Activated CD8-positive, alpha-beta memory T cell treated with anti-CD3 and anti-CD28 coated beads for 36 hours (primary cell): ENCODE data around the gene AGTR1. TPM values are rescaled to one million over a fixed set of nuclear protein-coding genes. Genes with fewer than 3 reads are reported as not detected.

Experiments used
- CTCF ChIA-PET: fragments of 350-600 bp; sonication (Branson Sonifier 250); formaldehyde crosslinking; loops from one replicate; lab custom pipeline; 2021; ENCODE audit warnings: antibody characterized with exemption; lab: Charles Lee
- POLR2A ChIA-PET: fragments of 350-600 bp; sonication (Branson Sonifier 250); formaldehyde crosslinking; loops from one replicate; lab custom pipeline; 2021; ENCODE audit warnings: antibody characterized with exemption; lab: Charles Lee
- total RNA-seq, 2 experiments: library from RNA; stranded (reverse); gene quantifications; one replicate each; pipeline ENCODE4 v1.2.3, GENCODE V29; 2021

AGTR1 gene
- total RNA-seq, 2 experiments from 2014 or later, result not detected

DNA sequence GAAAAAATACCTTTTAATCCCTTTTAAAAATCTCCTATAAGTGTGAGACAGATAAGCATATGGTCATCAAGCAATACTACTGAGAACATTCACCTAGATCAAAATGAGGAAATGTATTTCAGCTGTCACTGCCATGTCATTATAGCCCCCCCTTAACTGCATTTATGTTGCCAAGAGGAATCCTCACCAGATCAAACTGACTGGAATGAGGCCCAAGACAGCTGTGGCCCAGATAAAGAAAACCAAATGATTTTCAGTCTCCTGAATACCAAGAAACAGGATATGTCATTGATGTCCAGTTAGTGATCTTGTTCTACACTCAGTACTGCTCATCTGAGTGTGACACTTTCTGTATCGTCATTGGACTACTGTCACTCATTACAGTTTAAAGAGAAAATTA lies 94.8 kb downstream of the AGTR1 start:
- CTCF ChIA-PET, result interaction anchor here (0.6 kb wide), 1 partner anchor 42 kb away, joined by 3 read pairs; no protein-coding TSS in a partner anchor

More for the DNA sequence above, 94.8 kb downstream of the AGTR1 start:
- POLR2A ChIA-PET, result no interaction called here

Other genes starting within 250 kb of the AGTR1 start
- not detected for gene CPB1, start 129.9 kb downstream of the AGTR1 start, total RNA-seq
- not detected for gene CPA3, start 167.4 kb downstream of the AGTR1 start, total RNA-seq